SK-N-SH (cell line): Measurements from ENCODE around the gene THSD4. TPM values are rescaled to one million over a fixed set of nuclear protein-coding genes. Genes with fewer than 3 reads are reported as not detected.

Experiments used
- CTCF ChIA-PET: fragments of 300-600, 350-600 bp; formaldehyde crosslinking; extraction: SDS; loops from one replicate; lab custom pipeline; 2021; lab: Yijun Ruan, JAX
- POLR2A ChIA-PET: fragments of 350-600 bp; sonication (Branson Sonifier 250); formaldehyde crosslinking; extraction: SDS; loops from one replicate; lab custom pipeline; 2020; ENCODE audit warnings: antibody characterized with exemption, inconsistent platforms; lab: Yijun Ruan, JAX
- DNase-seq: peaks from one replicate; pipeline ENCODE4 v3.0.0; 2012
- H2AFZ ChIP-seq: fragments of 200-600 bp; sonication (generic); 2 replicates; pipeline ENCODE4 v1.8.1; 2016; ENCODE audit warnings: antibody characterized with exemption, mild to moderate bottlenecking, low read depth
- H3F3A ChIP-seq: fragments of 200-600 bp; sonication (generic); replicated peaks from 2 replicates; pipeline ENCODE3; 2016; ENCODE audit warnings: antibody characterized with exemption, mild to moderate bottlenecking; ENCODE audit not compliant: insufficient read depth
- H3K27ac ChIP-seq, 2 experiments: fragments of 200-500 bp in 1 of 2; fragments of 200-600 bp in 1 of 2; sonication (Bioruptor generic) in 1 of 2; sonication (generic), shearing (Covaris generic) in 1 of 2; 2 replicates each; pipeline versions ENCODE4 v1.5.1 to v1.6.1; 2014 to 2016; ENCODE audit warnings: low read depth in 2 of 2, inconsistent platforms in 1 of 2, low read length in 1 of 2, mild to moderate bottlenecking in 1 of 2, mixed read lengths in 1 of 2
- H3K27me3 ChIP-seq: fragments of 200-600 bp; sonication (generic), shearing (Covaris generic); 2 replicates; pipeline ENCODE4 v1.6.1; 2016; ENCODE audit warnings: mixed run types; ENCODE audit not compliant: insufficient read depth
- H3K36me3 ChIP-seq, 2 experiments: fragments of 200-500 bp in 1 of 2; fragments of 200-600 bp in 1 of 2; sonication (Bioruptor generic) in 1 of 2; sonication (generic) in 1 of 2; replicated peaks in 1 of 2; 2 replicates each; pipeline versions ENCODE3 to v1.5.1; 2014 to 2016; ENCODE audit warnings: low read length in 1 of 2, mild to moderate bottlenecking in 1 of 2; ENCODE audit not compliant: insufficient read depth in 2 of 2, control insufficient read depth in 1 of 2
- H3K4me1 ChIP-seq, 2 experiments: fragments of 200-500 bp in 1 of 2; fragments of 200-600 bp in 1 of 2; sonication (Bioruptor generic) in 1 of 2; sonication (generic), shearing (Covaris generic) in 1 of 2; 2 replicates each; pipeline versions ENCODE4 v1.5.1 to v1.6.1; 2014 to 2016; ENCODE audit warnings: low read depth in 1 of 2, low read length in 1 of 2, mixed run types in 1 of 2; ENCODE audit not compliant: insufficient read depth in 2 of 2, control insufficient read depth in 1 of 2
- H3K4me2 ChIP-seq: fragments of 200-600 bp; sonication (generic), shearing (Covaris generic); 2 replicates; pipeline ENCODE4 v1.6.1; 2017; ENCODE audit warnings: mixed run types
- H3K4me3 ChIP-seq, 2 experiments: fragments of 200-500 bp in 1 of 2; fragments of 200-600 bp in 1 of 2; sonication (Bioruptor generic) in 1 of 2; sonication (generic), shearing (Covaris generic) in 1 of 2; 2 replicates each; pipeline versions ENCODE4 v1.5.1 to v1.8.1; 2014 to 2016; ENCODE audit warnings: low read depth in 2 of 2, inconsistent platforms in 1 of 2, low read length in 1 of 2, mild to moderate bottlenecking in 1 of 2, mixed read lengths in 1 of 2, moderate library complexity in 1 of 2
- H3K79me2 ChIP-seq: fragments of 200-600 bp; sonication (generic); 2 replicates; pipeline ENCODE4 v1.8.1; 2017; ENCODE audit warnings: mild to moderate bottlenecking; ENCODE audit not compliant: insufficient read depth
- H3K9ac ChIP-seq: fragments of 200-600 bp; sonication (generic); 2 replicates; pipeline ENCODE4 v1.6.1; 2017; ENCODE audit warnings: mixed run types
- H3K9me2 ChIP-seq: fragments of 200-600 bp; sonication (generic); 2 replicates; pipeline ENCODE4 v1.6.1; 2017; ENCODE audit warnings: mixed run types
- H3K9me3 ChIP-seq: fragments of 200-600 bp; sonication (generic); 2 replicates; pipeline ENCODE4 v1.6.1; 2017; ENCODE audit warnings: mixed run types, mild to moderate bottlenecking, moderate library complexity
- H4K20me1 ChIP-seq: fragments of 200-600 bp; sonication (generic); 2 replicates; pipeline ENCODE4 v1.6.1; 2017; ENCODE audit warnings: mild to moderate bottlenecking, mixed run types; ENCODE audit not compliant: insufficient read depth
- POLR2AphosphoS5 ChIP-seq: IDR thresholded peaks from 2 replicates; pipeline ENCODE4 v1.6.1; 2012; ENCODE audit warnings: low read depth, low read length
- RAD21 ChIP-seq: IDR thresholded peaks from 2 replicates; pipeline ENCODE4 v1.6.1; 2012; ENCODE audit warnings: mild to moderate bottlenecking, low read length
- SMC3 ChIP-seq: IDR thresholded peaks from 2 replicates; pipeline ENCODE4 v1.6.1; 2012; ENCODE audit warnings: low read depth, low read length, improper control_type of control experiment
- TAF1 ChIP-seq: IDR thresholded peaks from 2 replicates; pipeline ENCODE4 v1.6.1; 2012; ENCODE audit warnings: low read depth, mild to moderate bottlenecking, low read length, moderate library complexity, borderline replicate concordance
- TCF12 ChIP-seq: IDR thresholded peaks from 2 replicates; pipeline ENCODE4 v1.4.0; 2012
- WGBS: methylation state at CpG from one replicate; pipeline ENCODE4 v1.1.6; 2017; ENCODE audit warnings: low lambda C conversion rate; 5-methylcytosine and 5-hydroxymethylcytosine counted together
- polyA plus RNA-seq, 3 experiments: library from polyadenylated mRNA; depleted of rRNA; stranded (reverse); fragments of >200 nt; gene quantifications; 2 replicates each; pipeline ENCODE4 v1.2.3, GENCODE V29; 2012
- TF ChIP-seq, protein P1 (sequence below): fragments of 200-600 bp; sonication (generic); IDR thresholded peaks from 2 replicates; pipeline ENCODE4 v1.6.1; 2017; ENCODE audit warnings: antibody characterized with exemption, mild to moderate bottlenecking, moderate library complexity

THSD4 gene
- polyA plus RNA-seq, 1 of the 3 experiments (the other 2 are of a cell fraction) = 79.1 TPM

DNA sequence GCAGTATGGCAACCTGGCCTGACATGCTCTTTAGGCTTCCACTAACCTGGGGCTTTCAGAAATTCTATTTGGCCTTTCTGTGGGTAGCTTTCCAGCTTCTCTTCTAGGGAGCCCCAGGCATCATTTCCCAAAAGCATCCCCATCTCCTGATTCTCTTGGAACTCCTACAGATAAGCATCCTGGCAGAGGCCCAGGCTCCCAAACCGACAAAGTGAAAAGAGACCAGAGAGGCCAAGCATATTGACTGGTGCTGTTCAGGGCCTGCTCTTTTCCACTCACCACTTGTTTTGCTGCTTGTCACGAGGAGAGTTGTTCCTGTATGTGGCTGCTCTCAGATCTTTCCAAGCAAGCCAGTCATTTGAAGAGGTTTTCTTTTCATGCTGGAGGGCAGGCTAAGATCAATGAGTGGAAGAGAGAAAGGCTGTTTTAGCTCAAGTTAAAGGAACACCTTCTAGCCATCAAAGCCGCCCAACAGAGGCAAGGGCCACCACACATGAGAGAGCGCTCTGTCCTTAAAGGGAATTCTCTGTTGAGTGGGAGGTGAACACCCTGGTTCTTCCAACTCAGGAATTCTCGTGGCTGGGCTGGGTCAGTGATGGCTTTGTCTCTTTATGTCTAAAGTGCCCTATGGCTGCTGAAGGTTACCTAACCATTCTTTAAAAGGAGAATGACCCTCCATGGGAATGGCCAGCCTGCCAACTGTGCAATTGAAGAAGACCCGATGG, 664.0 kb downstream of the THSD4 start:
- no peak overlapping the region for H3K4me2 ChIP-seq
- H3K79me2 ChIP-seq = no peaks in the 10 kb centered on the region
- H3K9me2 ChIP-seq = no peaks in the 10 kb centered on the region
- no peaks in the 10 kb centered on the region for H3K27me3 ChIP-seq
- H3K4me1 ChIP-seq = peaks cover 0 to 5% of the 10 kb centered on the region in 2 experiments; a peak in 1 of 4 replicates
- H3K4me3 ChIP-seq = no peak overlapping the region
- H4K20me1 ChIP-seq = no peaks in the 10 kb centered on the region
- H3K36me3 ChIP-seq = no peaks in the 10 kb centered on the region
- no peak overlapping the region for H3K9ac ChIP-seq
- no peak for TF ChIP-seq TCF12
- TF ChIP-seq, protein P1, sequence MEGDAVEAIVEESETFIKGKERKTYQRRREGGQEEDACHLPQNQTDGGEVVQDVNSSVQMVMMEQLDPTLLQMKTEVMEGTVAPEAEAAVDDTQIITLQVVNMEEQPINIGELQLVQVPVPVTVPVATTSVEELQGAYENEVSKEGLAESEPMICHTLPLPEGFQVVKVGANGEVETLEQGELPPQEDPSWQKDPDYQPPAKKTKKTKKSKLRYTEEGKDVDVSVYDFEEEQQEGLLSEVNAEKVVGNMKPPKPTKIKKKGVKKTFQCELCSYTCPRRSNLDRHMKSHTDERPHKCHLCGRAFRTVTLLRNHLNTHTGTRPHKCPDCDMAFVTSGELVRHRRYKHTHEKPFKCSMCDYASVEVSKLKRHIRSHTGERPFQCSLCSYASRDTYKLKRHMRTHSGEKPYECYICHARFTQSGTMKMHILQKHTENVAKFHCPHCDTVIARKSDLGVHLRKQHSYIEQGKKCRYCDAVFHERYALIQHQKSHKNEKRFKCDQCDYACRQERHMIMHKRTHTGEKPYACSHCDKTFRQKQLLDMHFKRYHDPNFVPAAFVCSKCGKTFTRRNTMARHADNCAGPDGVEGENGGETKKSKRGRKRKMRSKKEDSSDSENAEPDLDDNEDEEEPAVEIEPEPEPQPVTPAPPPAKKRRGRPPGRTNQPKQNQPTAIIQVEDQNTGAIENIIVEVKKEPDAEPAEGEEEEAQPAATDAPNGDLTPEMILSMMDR = no peak
- TF ChIP-seq, all 33 proteins: peak for 0
- H3K9me3 ChIP-seq = no peaks in the 10 kb centered on the region
- no peak for DNase-seq
- peaks cover 13% of the 10 kb centered on the region for H3F3A ChIP-seq
- H3K27ac ChIP-seq = no peak overlapping the region
- CTCF ChIA-PET = interaction anchor here (1.0 to 7.7 kb wide), 11 partner anchors 11 to 389 kb away, joined by 3 to 58 read pairs (median 7); no protein-coding TSS in a partner anchor
- WGBS = 95% methylated on average over 5 of the region's 6 CpGs
- H2AFZ ChIP-seq = no peak overlapping the region
- POLR2A ChIA-PET = no interaction called here

DNA sequence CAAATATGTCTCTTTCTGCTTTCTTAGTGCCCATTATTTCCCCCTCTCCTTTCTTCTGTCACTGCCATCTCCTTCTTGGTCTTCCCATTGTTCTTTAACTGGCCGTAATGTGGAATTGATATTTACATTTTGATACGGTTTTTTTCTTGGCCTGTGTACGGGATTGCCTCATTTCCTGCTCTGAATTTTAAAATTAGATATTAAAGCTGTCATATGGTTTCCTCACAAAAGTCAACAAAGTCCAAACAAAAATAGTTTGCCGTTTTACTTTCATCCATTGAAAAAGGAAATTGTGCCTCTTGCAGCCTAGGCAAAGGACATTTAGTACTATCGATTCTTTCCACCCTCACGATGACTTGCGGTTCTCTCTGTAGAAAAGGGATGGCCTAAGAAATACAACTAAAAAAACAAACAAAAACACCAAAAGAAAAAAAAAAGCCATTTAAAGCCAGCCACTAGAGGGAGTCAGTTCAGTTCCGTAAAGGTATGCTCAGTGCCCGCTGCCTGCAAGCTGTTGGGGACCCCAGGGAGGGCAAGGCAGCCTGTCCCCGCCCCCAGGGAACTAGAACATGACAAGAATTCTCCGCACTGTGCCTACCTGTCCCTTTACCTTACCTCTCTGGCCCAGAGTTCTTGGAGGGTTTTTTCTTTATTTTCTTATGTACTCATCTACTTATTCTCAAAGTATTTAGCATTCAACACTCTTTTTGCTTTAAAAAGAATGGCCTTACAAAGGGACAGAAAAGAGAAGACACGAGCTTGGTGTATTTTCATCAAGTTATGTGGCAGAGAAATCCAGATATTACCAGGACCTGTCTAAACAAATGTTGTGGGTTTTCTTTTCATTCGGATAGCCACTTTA, 665.1 kb downstream of the THSD4 start:
- H3K4me1 ChIP-seq = peaks cover 0 to 5% of the 10 kb centered on the region in 2 experiments; a peak in 1 of 4 replicates
- no peaks in the 10 kb centered on the region for H3K79me2 ChIP-seq
- TF ChIP-seq POLR2AphosphoS5 (no peak), SMC3 (peak; percentile 50), TAF1 (no peak), RAD21 (peak; percentile 64)
- TF ChIP-seq, protein P1 = peak; percentile 86
- H3K36me3 ChIP-seq = no peaks in the 10 kb centered on the region
- no peak overlapping the region for H3K4me2 ChIP-seq
- H3K9ac ChIP-seq = no peak overlapping the region
- no peaks in the 10 kb centered on the region for H3K9me3 ChIP-seq
- peaks cover 13% of the 10 kb centered on the region for H3F3A ChIP-seq
- no peak overlapping the region for H3K27ac ChIP-seq
- WGBS = 27% methylated on average over 13 of the region's 13 CpGs
- H2AFZ ChIP-seq = no peak overlapping the region
- CTCF ChIA-PET = interaction anchor here (0.6 to 7.7 kb wide), 23 partner anchors 9 to 388 kb away, joined by 3 to 58 read pairs (median 5); no protein-coding TSS in a partner anchor
- no peaks in the 10 kb centered on the region for H4K20me1 ChIP-seq
- DNase-seq = peak; percentile 77
- H3K4me3 ChIP-seq = peak overlapping the region in 1 of 2 experiments; percentile 3; a peak in 1 of 4 replicates
- no peaks in the 10 kb centered on the region for H3K27me3 ChIP-seq
- H3K9me2 ChIP-seq = no peaks in the 10 kb centered on the region
- POLR2A ChIA-PET = no interaction called here
